Pancreas (tissue), 10 donors: ENCODE results near the gene MAPK8IP2. TPM values are rescaled to one million over a fixed set of nuclear protein-coding genes. Genes with fewer than 3 reads are reported as not detected.
A peak's percentile ranks its signal among the peaks of the same experiment; 100 is the strongest.
"Not testable (repeated sequence)": the region's sequence is repeated elsewhere in the genome, so short reads cannot be mapped to it uniquely, and the experiment has no call there.

ENCODE experiments used
- ATAC-seq, 4 donors: fragments of 200-7000 bp; cut with Tn5 transposase; one replicate each; pipeline versions ENCODE4 v1.8.0 to v1.9.1; 2020; ENCODE audit warnings: mild to moderate bottlenecking in 4 of 4, moderate library complexity in 4 of 4
- DNase-seq, 6 donors: peaks; one replicate each; pipeline ENCODE4 v3.0.0-alpha.2; 2020
- FAIRE-seq: peaks from 2 replicates; lab custom pipeline; 2012; peaks lifted over from hg19 to GRCh38; lab: Jason Lieb, UNC
- H3K27ac ChIP-seq, 4 donors: fragments of 200-600 bp; sonication (generic); 1 replicate in 3 of 4; 2 replicates in 1 of 4; pipeline versions ENCODE4 v1.5.0 to v1.8.0; 2020
- H3K27me3 ChIP-seq, 4 donors: fragments of 200-600 bp; one replicate each; pipeline ENCODE4 v1.8.0; 2021
- H3K36me3 ChIP-seq, 3 donors: fragments of 200-600 bp; sonication (generic) in 1 of 3; one replicate each; pipeline versions ENCODE4 v1.5.0 to v1.8.0; 2020 to 2021
- H3K4me1 ChIP-seq, 3 donors: fragments of 200-600 bp; one replicate each; pipeline ENCODE4 v1.8.0; 2021
- H3K4me3 ChIP-seq, 4 donors: fragments of 200-600 bp; sonication (generic) in 2 of 4; one replicate each; pipeline versions ENCODE4 v1.5.0 to v1.8.0; 2020 to 2021
- H3K9me3 ChIP-seq, 4 donors: fragments of 200-600 bp; one replicate each; pipeline ENCODE4 v1.8.0; 2021
- CTCF ChIP-seq, 4 donors: fragments of 200-600 bp; sonication (generic) in 3 of 4; IDR thresholded peaks; one replicate each; pipeline versions ENCODE4 v1.5.0 to v1.8.0; 2021; ENCODE audit warnings: antibody characterized with exemption in 4 of 4
- WGBS, 2 donors: extraction: QIAGEN DNeasy Blood & Tissue Kit; methylation state at CpG; one replicate each; pipeline ENCODE4 v1.1.7; 2013; 5-methylcytosine and 5-hydroxymethylcytosine counted together
- intact Hi-C, 3 donors: fragments of 100-400 bp; cut with DNase I; formaldehyde crosslinking; loops; one replicate each; pipeline versions ENCODE4 v1.11.1 to v1.14.2; 2022
- polyA plus RNA-seq, 2 donors: library from polyadenylated mRNA; stranded (reverse); fragments of 200-250 nt; gene quantifications; one replicate each; pipeline ENCODE4 v1.2.3, GENCODE V29; 2013
- total RNA-seq, 6 donors: library from RNA; stranded (reverse); fragmentation: NEBNext Ultra II Directional in 4 of 6; extraction: Animal tissue kit (Norgen Biotek cat#: 25700) in 4 of 6; gene quantifications; one replicate each; pipeline versions ENCODE4 v1.2.1 to v1.2.4, GENCODE V29; 2021 to 2023
- donor health status: healthy with polysubstance abuse.
- donor health status: DM: no; HTN: no; CAD: no; lungs with moderate emphysema.
- donor health status: DM: no; HTN: no; CAD: no.
- donor health status: control.
- donor health status: control.
- donor health status: Bipolar disorder and iron deficiency.
- donor health status: DM: yes; HTN: yes; CAD: no.
- donor health status: DM: no; HTN: no; CAD: no.
- donor health status: DM: no; HTN: no; CAD: no.
- donor health status: DM: yes; HTN: yes; CAD: no.

The MAPK8IP2 gene
- total and polyA plus RNA-seq, 8 donors, result 1.4 to 10.0 (median 2.6) TPM

GRCh38 chr22:50612528-50613221, 12.1 kb downstream of the MAPK8IP2 start:
- no peaks in the 10 kb centered on the region for H3K36me3 ChIP-seq
- no peaks in the 10 kb centered on the region for H3K27me3 ChIP-seq
- peak in 1 of 6 donors; percentile 12 for DNase-seq
- WGBS, 2 donors, result 50 to 54% methylated on average over 25 to 31 of the region's 31 CpGs
- H3K9me3 ChIP-seq, result no peaks in the 10 kb centered on the region
- no peak overlapping the region for H3K4me3 ChIP-seq
- H3K27ac ChIP-seq, result no peak overlapping the region
- intact Hi-C loops, result loop anchor here in 1 of 3 donors (10.0 kb wide), 1 partner anchor 348 kb away; the partner anchor contains the start of gene MAPK12
- TF ChIP-seq CTCF (IDR thresholded peaks at IDR 0.05), result no peak
- ATAC-seq, result peak in 3 of 4 donors; percentile 58 to 64 (median 60)
- no peaks in the 10 kb centered on the region for H3K4me1 ChIP-seq
- no peak for FAIRE-seq

GRCh38 chr22:50613291-50613981, 12.8 kb downstream of the MAPK8IP2 start:
- ATAC-seq (peak; percentile 94 to 98 (median 97)), FAIRE-seq (no peak), DNase-seq (peak; percentile 81 to 95 (median 86))
- intact Hi-C loops, result loop anchor here in 1 of 3 donors (10.0 kb wide), 1 partner anchor 349 kb away; the partner anchor contains the start of gene MAPK12
- TF ChIP-seq CTCF (IDR thresholded peaks at IDR 0.05), result no peak
- Histone ChIP-seq H3K27me3 (no peaks in the 10 kb centered on the region), H3K9me3 (no peaks in the 10 kb centered on the region), H3K27ac (peak overlapping the region; percentile 28 to 44 (median 43)), H3K4me1 (no peaks in the 10 kb centered on the region), H3K4me3 (no peak overlapping the region), H3K36me3 (no peaks in the 10 kb centered on the region)
- WGBS, 2 donors, result 37 to 38% methylated on average over 22 of the region's 22 CpGs

GRCh38 chr22:50614296-50614695, 13.7 kb downstream of the MAPK8IP2 start:
- H3K4me1 ChIP-seq, H3K4me3 ChIP-seq, ATAC-seq, H3K27ac ChIP-seq, H3K36me3 ChIP-seq, FAIRE-seq, H3K9me3 ChIP-seq, H3K27me3 ChIP-seq, DNase-seq: not testable (repeated sequence)
- intact Hi-C loops, result loop anchor here in 1 of 3 donors (10.0 kb wide), 1 partner anchor 349 kb away; the partner anchor contains the start of gene MAPK12
- WGBS, 2 donors, result 82 to 100% methylated on average over 2 to 3 of the region's 3 CpGs

DNA sequence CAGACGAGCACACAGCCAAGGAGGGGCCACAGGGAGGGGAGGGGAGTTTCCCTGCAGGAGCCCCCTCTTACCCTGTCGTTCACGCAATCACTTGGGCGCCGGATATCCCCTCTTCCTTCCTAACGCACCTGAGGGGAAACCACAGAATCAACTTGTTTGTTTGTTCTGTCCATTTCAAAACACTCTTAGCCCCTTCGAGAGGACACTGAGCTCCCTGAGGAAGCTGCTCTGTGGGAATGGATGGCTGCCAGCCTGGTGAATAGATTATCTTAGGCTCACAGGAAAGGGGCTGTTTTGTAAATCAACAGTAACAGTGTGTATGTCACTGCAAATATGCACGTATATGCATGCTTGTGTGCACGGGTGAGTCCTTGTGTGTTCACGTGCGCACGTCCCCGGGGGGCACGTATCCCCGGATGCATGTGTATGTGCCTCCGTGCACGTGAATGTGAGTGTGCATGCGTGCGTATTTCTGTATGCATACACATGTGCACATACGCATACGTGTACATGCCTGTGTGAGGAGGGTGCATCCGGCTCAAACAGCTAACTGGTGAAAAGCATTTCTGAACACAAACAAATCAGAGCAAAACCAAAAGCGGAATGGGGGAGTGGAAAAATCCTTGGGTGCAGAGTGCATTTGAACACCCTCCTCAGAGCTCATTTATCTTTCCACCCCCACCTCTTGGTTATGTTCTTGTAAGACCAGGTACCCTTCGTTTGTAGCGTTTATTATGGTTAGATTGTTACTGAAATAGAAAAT, 20.2 kb downstream of the MAPK8IP2 start:
- DNase-seq (peak in 4 of 6 donors; percentile 32 to 87 (median 78)), ATAC-seq (peak in 1 of 4 donors; percentile 0), FAIRE-seq (no peak)
- Histone ChIP-seq H3K27ac (no peak overlapping the region), H3K4me3 (peak overlapping the region in 2 of 4 donors; percentile 29 to 35), H3K27me3 (no peaks in the 10 kb centered on the region), H3K9me3 (no peaks in the 10 kb centered on the region), H3K4me1 (peaks cover 19 to 23% (median 21%) of the 10 kb centered on the region in 3 donors), H3K36me3 (no peaks in the 10 kb centered on the region)
- intact Hi-C loops, result no loop called here
- no peak for TF ChIP-seq CTCF (IDR thresholded peaks at IDR 0.05)
- 16 to 19% methylated on average over 24 to 25 of the region's 25 CpGs for WGBS, 2 donors
